Measurements from ENCODE around the gene PAQR4.

DNA sequence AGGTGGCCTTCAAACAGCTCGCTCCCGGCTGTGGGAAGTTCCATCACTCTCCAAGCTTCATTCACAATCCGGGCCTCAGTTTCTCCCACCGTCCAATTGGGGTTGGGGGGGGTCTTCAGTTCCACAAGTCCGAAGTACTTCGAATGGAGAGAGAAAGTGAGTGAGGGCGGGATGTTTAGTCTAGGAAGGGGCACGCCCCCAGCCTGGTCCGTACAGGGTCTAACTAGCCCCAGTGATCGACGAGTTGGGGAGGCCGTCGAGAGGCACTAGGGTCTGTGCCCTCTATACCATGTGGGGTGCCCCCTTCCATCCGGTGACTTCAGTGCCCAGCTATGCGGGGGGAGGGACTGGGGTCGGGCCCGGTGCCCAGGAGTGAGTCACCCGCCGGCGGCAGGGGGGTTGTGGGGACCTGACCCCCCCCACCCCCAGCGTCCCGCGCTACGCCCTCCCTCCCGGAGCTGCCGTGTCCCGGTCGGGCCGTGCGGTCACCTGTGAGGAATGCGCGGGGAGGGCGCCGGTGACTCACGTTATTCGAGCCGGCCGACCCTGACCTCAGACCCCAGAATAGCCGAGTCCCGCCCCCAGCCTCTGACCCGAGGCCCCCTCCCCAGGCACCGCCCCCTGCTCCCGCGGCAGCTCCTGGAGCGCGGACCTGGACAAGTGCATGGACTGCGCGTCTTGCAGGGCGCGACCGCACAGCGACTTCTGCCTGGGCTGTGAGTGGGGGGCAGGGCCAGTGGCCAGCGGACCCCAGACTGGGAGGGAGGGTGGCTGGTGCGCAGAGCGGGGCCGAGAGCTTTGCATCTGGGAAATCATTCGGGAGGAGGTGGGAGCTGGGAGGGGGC is 51.7 kb downstream of the PAQR4 start:
- TF ChIP-seq, protein P1, sequence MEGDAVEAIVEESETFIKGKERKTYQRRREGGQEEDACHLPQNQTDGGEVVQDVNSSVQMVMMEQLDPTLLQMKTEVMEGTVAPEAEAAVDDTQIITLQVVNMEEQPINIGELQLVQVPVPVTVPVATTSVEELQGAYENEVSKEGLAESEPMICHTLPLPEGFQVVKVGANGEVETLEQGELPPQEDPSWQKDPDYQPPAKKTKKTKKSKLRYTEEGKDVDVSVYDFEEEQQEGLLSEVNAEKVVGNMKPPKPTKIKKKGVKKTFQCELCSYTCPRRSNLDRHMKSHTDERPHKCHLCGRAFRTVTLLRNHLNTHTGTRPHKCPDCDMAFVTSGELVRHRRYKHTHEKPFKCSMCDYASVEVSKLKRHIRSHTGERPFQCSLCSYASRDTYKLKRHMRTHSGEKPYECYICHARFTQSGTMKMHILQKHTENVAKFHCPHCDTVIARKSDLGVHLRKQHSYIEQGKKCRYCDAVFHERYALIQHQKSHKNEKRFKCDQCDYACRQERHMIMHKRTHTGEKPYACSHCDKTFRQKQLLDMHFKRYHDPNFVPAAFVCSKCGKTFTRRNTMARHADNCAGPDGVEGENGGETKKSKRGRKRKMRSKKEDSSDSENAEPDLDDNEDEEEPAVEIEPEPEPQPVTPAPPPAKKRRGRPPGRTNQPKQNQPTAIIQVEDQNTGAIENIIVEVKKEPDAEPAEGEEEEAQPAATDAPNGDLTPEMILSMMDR (IDR thresholded peaks at IDR 0.05; ENCODE audit: low read depth, low read length), result no peak
- no peak for TF ChIP-seq EZH2phosphoT487 (IDR thresholded peaks at IDR 0.05; ENCODE audit: low read depth)

Data from OCI-LY3 (cell line).